ENCODE results near the gene WWOX.

WWOX gene

DNA sequence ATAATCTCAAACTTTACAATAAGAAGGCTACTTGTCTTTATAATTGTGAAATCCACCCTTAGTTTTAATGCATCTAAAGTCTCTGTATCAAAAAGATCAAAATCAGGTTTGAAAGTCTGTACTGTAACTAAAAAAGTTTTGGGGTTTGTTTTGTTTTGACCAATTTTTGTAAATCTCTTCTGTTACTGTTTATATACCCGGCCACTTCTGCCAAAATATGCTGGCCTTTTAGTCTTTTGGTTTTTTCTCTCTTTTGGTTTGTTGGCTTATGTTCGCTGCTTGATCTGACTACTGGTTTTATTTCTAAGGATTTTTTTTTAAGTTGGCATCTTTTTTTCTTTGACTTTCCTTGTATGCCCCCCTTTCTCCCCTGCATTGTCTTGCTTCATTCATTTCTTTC, 845.9 kb downstream of the WWOX start:
- TF ChIP-seq TAF1 (IDR thresholded peaks at IDR 0.05; ENCODE audit: borderline replicate concordance, insufficient read depth, low read length) (no peak), POLR2AphosphoS5 (IDR thresholded peaks at IDR 0.05; ENCODE audit: low read depth, low read length) (no peak), SIN3A (IDR thresholded peaks at IDR 0.05; ENCODE audit: borderline replicate concordance, insufficient read depth, low read length) (no peak), REST (IDR thresholded peaks at IDR 0.05; ENCODE audit: insufficient read depth in 1 of 2, low read depth in 2 of 2, low read length in 2 of 2) (no peak), FOXP2 (optimal IDR thresholded peaks at IDR 0.05; ENCODE audit: borderline replicate concordance, extremely low read depth, extremely low read length, insufficient read depth) (no peak)

DNA sequence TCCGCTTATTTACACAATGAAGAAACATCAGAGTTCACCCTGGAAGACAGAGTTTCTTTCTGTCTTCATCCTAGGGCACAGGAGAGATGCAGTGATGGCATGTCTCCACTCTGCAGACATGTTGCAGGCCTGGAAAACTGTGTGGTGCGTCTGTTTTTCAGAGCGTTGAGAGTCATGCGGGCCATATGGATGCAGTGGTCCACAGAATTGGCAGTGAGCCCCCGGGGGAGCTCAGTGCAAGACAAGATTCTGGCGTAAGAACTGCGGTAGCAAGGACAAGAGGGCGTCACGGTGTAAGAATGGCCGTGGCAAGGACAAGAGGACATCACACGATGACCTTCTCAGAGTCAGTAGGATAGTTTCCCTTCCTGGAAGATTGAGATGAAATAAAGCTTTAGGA, 847.1 kb downstream of the WWOX start:
- TF ChIP-seq FOXP2 (optimal IDR thresholded peaks at IDR 0.05; ENCODE audit: borderline replicate concordance, extremely low read depth, extremely low read length, insufficient read depth): no peak
- no peak for TF ChIP-seq POLR2AphosphoS5 (IDR thresholded peaks at IDR 0.05; ENCODE audit: low read depth, low read length)
- no peak for TF ChIP-seq SIN3A (IDR thresholded peaks at IDR 0.05; ENCODE audit: borderline replicate concordance, insufficient read depth, low read length)
- TF ChIP-seq REST (IDR thresholded peaks at IDR 0.05; ENCODE audit: insufficient read depth in 1 of 2, low read depth in 2 of 2, low read length in 2 of 2): no peak
- TF ChIP-seq TAF1 (IDR thresholded peaks at IDR 0.05; ENCODE audit: borderline replicate concordance, insufficient read depth, low read length): no peak

GRCh38 chr16:78950768-78951167, 851.3 kb downstream of the WWOX start:
- TF ChIP-seq POLR2AphosphoS5 (IDR thresholded peaks at IDR 0.05; ENCODE audit: low read depth, low read length) (no peak), SIN3A (IDR thresholded peaks at IDR 0.05; ENCODE audit: borderline replicate concordance, insufficient read depth, low read length) (no peak), FOXP2 (optimal IDR thresholded peaks at IDR 0.05; ENCODE audit: borderline replicate concordance, extremely low read depth, extremely low read length, insufficient read depth) (no peak), REST (IDR thresholded peaks at IDR 0.05; ENCODE audit: insufficient read depth in 1 of 2, low read depth in 2 of 2, low read length in 2 of 2) (no peak), TAF1 (IDR thresholded peaks at IDR 0.05; ENCODE audit: borderline replicate concordance, insufficient read depth, low read length) (no peak)

DNA sequence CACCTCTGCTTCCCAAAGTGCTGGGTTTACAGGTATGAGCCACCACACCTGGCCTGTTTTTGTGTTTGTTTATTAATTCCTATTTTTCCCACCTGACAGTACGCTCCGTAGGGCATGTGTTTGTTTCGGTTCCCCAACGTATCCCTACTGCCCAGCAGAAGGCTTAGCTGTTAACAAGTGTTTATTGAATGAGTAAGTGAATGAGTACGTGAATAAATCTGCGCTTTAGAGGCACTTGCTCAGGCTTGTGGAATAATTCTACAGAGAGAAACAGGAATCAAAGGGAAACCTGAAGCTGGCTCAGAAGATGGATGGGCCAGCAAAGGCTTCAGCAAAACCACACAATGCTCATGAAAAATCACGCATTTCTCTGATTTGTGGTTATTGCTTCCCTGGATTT, 853.2 kb downstream of the WWOX start:
- TF ChIP-seq REST (IDR thresholded peaks at IDR 0.05; ENCODE audit: insufficient read depth in 1 of 2, low read depth in 2 of 2, low read length in 2 of 2) (no peak), TAF1 (IDR thresholded peaks at IDR 0.05; ENCODE audit: borderline replicate concordance, insufficient read depth, low read length) (no peak), FOXP2 (optimal IDR thresholded peaks at IDR 0.05; ENCODE audit: borderline replicate concordance, extremely low read depth, extremely low read length, insufficient read depth) (no peak), POLR2AphosphoS5 (IDR thresholded peaks at IDR 0.05; ENCODE audit: low read depth, low read length) (no peak), SIN3A (IDR thresholded peaks at IDR 0.05; ENCODE audit: borderline replicate concordance, insufficient read depth, low read length) (no peak)

DNA sequence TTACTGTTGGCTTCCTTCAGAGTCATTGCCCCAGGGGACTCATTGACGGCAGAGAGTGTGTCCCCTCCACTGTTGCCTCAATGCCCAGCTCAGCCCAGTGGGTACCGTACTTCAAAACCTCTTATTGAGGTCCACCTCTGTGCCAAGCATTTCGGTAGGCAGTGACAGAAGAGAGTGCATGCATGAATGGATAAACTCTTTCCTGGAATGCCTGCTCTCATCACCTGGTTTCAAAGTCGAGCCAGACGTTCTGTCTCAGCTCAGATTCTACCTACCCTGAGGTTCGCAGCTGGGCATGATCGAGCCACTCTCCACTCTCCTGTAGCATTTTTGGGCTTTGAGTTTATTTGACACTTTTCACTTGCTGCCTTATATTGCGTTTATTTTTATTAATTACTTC, 854.1 kb downstream of the WWOX start:
- TF ChIP-seq POLR2AphosphoS5 (IDR thresholded peaks at IDR 0.05; ENCODE audit: low read depth, low read length) (no peak), TAF1 (IDR thresholded peaks at IDR 0.05; ENCODE audit: borderline replicate concordance, insufficient read depth, low read length) (no peak), SIN3A (IDR thresholded peaks at IDR 0.05; ENCODE audit: borderline replicate concordance, insufficient read depth, low read length) (no peak), REST (IDR thresholded peaks at IDR 0.05; ENCODE audit: insufficient read depth in 1 of 2, low read depth in 2 of 2, low read length in 2 of 2) (no peak), FOXP2 (optimal IDR thresholded peaks at IDR 0.05; ENCODE audit: borderline replicate concordance, extremely low read depth, extremely low read length, insufficient read depth) (no peak)
